ENCODE results near the gene EVPL.

GRCh38 chr17:76007131-76007849 is 19.8 kb downstream of the EVPL start:
- TF ChIP-seq, protein P1, sequence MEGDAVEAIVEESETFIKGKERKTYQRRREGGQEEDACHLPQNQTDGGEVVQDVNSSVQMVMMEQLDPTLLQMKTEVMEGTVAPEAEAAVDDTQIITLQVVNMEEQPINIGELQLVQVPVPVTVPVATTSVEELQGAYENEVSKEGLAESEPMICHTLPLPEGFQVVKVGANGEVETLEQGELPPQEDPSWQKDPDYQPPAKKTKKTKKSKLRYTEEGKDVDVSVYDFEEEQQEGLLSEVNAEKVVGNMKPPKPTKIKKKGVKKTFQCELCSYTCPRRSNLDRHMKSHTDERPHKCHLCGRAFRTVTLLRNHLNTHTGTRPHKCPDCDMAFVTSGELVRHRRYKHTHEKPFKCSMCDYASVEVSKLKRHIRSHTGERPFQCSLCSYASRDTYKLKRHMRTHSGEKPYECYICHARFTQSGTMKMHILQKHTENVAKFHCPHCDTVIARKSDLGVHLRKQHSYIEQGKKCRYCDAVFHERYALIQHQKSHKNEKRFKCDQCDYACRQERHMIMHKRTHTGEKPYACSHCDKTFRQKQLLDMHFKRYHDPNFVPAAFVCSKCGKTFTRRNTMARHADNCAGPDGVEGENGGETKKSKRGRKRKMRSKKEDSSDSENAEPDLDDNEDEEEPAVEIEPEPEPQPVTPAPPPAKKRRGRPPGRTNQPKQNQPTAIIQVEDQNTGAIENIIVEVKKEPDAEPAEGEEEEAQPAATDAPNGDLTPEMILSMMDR (conservative IDR thresholded peaks at IDR 0.05; ENCODE audit: low read length), result no peak
- TF ChIP-seq EZH2phosphoT487 (IDR thresholded peaks at IDR 0.05; ENCODE audit: borderline replicate concordance, low read depth, low read length), result no peak

Measured in OCI-LY7 (cell line).